Measurements from ENCODE around the gene LHPP.

GRCh38 chr10:124512600-124512999 is 51.0 kb downstream of the LHPP start:
- TF ChIP-seq POLR2AphosphoS5 (IDR thresholded peaks at IDR 0.05; ENCODE audit: low read depth, low read length) (no peak), POLR2A (IDR thresholded peaks at IDR 0.05; ENCODE audit: low read depth, low read length) (no peak), POU2F2 (IDR thresholded peaks at IDR 0.05; ENCODE audit: low read depth, low read length) (no peak)
